HEK293 (cell line): ENCODE results near the gene DICER1.

ENCODE experiments used
- EGR2 ChIP-seq: fragments of 450-650 bp; formaldehyde crosslinking; IDR thresholded peaks from 2 replicates; pipeline ENCODE4 v1.5.1; 2016; ENCODE audit warnings: low read depth, missing biosample characterization, missing genetic modification characterization
- HOXA7 ChIP-seq: sonication (generic); formaldehyde crosslinking; IDR thresholded peaks from 2 replicates; pipeline ENCODE4 v1.8.1; 2022; ENCODE audit warnings: missing genetic modification reagents, borderline replicate concordance
- SP2 ChIP-seq: fragments of 450-650 bp; formaldehyde crosslinking; IDR thresholded peaks from 2 replicates; pipeline ENCODE4 v1.5.1; 2016; ENCODE audit warnings: missing biosample characterization, missing genetic modification characterization
- WT1 ChIP-seq: fragments of 450-650 bp; formaldehyde crosslinking; IDR thresholded peaks from 2 replicates; pipeline ENCODE4 v1.5.1; 2016; ENCODE audit warnings: missing biosample characterization, missing genetic modification characterization
- YY2 ChIP-seq: fragments of 450-650 bp; formaldehyde crosslinking; IDR thresholded peaks from 2 replicates; pipeline ENCODE4 v1.5.1; 2016; ENCODE audit warnings: missing biosample characterization, missing genetic modification characterization
- ZBTB17 ChIP-seq: fragments of 450-650 bp; formaldehyde crosslinking; IDR thresholded peaks from 2 replicates; pipeline ENCODE4 v1.5.1; 2016; ENCODE audit warnings: missing biosample characterization, missing genetic modification characterization
- ZBTB48 ChIP-seq: fragments of 450-650 bp; formaldehyde crosslinking; IDR thresholded peaks from 2 replicates; pipeline ENCODE4 v1.5.1; 2016; ENCODE audit warnings: missing biosample characterization, missing genetic modification characterization
- ZEB2 ChIP-seq: fragments of 450-650 bp; formaldehyde crosslinking; IDR thresholded peaks from 2 replicates; pipeline ENCODE4 v1.5.1; 2016; ENCODE audit warnings: missing biosample characterization, missing genetic modification characterization
- ZNF112 ChIP-seq: fragments of 450-650 bp; formaldehyde crosslinking; IDR thresholded peaks from 2 replicates; pipeline ENCODE4 v1.5.0; 2017; ENCODE audit warnings: missing biosample characterization, missing genetic modification characterization
- ZNF2 ChIP-seq: fragments of 450-650 bp; formaldehyde crosslinking; IDR thresholded peaks from 2 replicates; pipeline ENCODE4 v1.5.1; 2016; ENCODE audit warnings: missing biosample characterization, missing genetic modification characterization
- ZNF248 ChIP-seq: fragments of 450-650 bp; formaldehyde crosslinking; IDR thresholded peaks from 2 replicates; pipeline ENCODE4 v1.5.1; 2017; ENCODE audit warnings: missing biosample characterization, missing genetic modification characterization
- ZNF292 ChIP-seq: fragments of 450-650 bp; formaldehyde crosslinking; IDR thresholded peaks from 2 replicates; pipeline ENCODE4 v1.5.1; 2016; ENCODE audit warnings: low read depth, missing biosample characterization, missing genetic modification characterization, borderline replicate concordance
- ZNF549 ChIP-seq: fragments of 450-650 bp; IDR thresholded peaks from 2 replicates; pipeline ENCODE4 v1.5.1; 2018; ENCODE audit warnings: missing biosample characterization, missing genetic modification characterization, mild to moderate bottlenecking, inconsistent platforms, moderate library complexity
- ZNF560 ChIP-seq: fragments of 450-650 bp; formaldehyde crosslinking; IDR thresholded peaks from 2 replicates; pipeline ENCODE4 v1.5.1; 2017; ENCODE audit warnings: missing biosample characterization, missing genetic modification characterization, borderline replicate concordance
- ZNF600 ChIP-seq: fragments of 450-650 bp; formaldehyde crosslinking; IDR thresholded peaks from 2 replicates; pipeline ENCODE4 v1.5.1; 2016; ENCODE audit warnings: missing biosample characterization, missing genetic modification characterization
- ZNF610 ChIP-seq: fragments of 450-650 bp; formaldehyde crosslinking; IDR thresholded peaks from 2 replicates; pipeline ENCODE4 v1.5.1; 2016; ENCODE audit warnings: missing biosample characterization, missing genetic modification characterization, borderline replicate concordance
- ZNF76 ChIP-seq: fragments of 450-650 bp; formaldehyde crosslinking; IDR thresholded peaks from 2 replicates; pipeline ENCODE4; 2016; ENCODE audit warnings: low read depth, missing biosample characterization, missing genetic modification characterization, borderline replicate concordance
- ZNF837 ChIP-seq: fragments of 450-650 bp; formaldehyde crosslinking; IDR thresholded peaks from 2 replicates; pipeline ENCODE4 v1.5.1; 2016; ENCODE audit warnings: missing biosample characterization, missing genetic modification characterization
- ZXDB ChIP-seq: fragments of 450-650 bp; formaldehyde crosslinking; IDR thresholded peaks from 2 replicates; pipeline ENCODE4 v1.5.1; 2016; ENCODE audit warnings: missing biosample characterization, missing genetic modification characterization
- TF ChIP-seq, protein P1 (sequence below): fragments of 450-650 bp; formaldehyde crosslinking; IDR thresholded peaks from 2 replicates; pipeline ENCODE4 v1.5.1; 2016; ENCODE audit warnings: missing biosample characterization, missing genetic modification characterization
- TF ChIP-seq, protein P2 (sequence below): fragments of 450-650 bp; formaldehyde crosslinking; IDR thresholded peaks from 2 replicates; pipeline ENCODE4 v1.5.1; 2016; ENCODE audit warnings: missing biosample characterization, missing genetic modification characterization
- TF ChIP-seq, protein P3 (sequence below): fragments of 450-650 bp; formaldehyde crosslinking; IDR thresholded peaks from 2 replicates; pipeline ENCODE4 v1.5.1; 2017; ENCODE audit warnings: missing biosample characterization, missing genetic modification characterization
- TF ChIP-seq, protein P4 (sequence below): fragments of 450-650 bp; formaldehyde crosslinking; IDR thresholded peaks from 2 replicates; pipeline ENCODE4 v1.5.1; 2016; ENCODE audit warnings: missing biosample characterization, missing genetic modification characterization
- TF ChIP-seq, protein P5 (sequence below): fragments of 450-650 bp; formaldehyde crosslinking; IDR thresholded peaks from 2 replicates; pipeline ENCODE4 v1.5.1; 2016; ENCODE audit warnings: missing biosample characterization, missing genetic modification characterization
- TF ChIP-seq, protein P6 (sequence below): sonication (generic); formaldehyde crosslinking; IDR thresholded peaks from 2 replicates; pipeline ENCODE4 v1.8.1; 2022; ENCODE audit warnings: mild to moderate bottlenecking, moderate library complexity, missing genetic modification reagents

The DICER1 gene

DNA sequence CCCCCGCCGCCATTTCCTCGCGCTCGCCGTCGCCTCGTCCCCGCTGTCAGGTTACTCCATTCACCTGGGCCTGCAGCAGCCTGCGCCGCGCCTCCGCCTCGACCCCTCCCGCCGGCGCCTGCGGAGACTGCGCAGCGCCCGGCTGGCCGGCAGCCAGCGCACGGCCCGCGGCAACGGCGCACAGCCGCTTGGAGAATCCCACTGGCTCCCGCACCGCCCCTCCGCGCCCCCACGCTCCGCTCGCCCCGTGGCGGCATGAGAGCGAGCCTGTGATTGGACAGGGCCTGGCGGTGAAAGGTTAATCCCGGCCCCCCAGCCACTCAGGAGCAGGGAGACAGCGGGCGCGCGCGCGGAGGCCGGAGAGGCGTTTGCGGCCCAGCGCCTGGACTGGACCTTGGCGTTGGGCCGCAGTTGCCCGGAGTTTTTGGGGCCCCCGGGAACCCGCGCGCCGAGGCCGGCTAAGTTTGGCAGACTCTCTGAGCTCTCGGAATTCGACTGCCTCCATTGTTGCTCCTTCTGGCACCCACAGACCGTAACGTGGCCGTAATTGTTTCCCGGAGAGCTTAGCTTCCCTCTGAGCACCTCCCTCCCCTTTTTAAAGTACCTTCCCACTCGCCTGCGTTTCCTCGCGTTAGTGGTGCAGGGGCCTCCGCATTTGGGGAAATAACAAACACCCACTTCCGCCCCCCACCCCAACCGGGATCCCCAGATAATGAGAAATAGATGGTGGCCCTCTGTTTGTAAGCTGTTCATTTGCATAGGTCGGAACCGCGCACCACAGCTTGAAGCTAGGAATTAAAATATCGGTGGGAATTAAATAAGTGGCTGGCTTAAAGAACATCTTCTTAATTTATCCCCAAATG is at the start of gene DICER1 (continued):
- TF ChIP-seq, protein P1, sequence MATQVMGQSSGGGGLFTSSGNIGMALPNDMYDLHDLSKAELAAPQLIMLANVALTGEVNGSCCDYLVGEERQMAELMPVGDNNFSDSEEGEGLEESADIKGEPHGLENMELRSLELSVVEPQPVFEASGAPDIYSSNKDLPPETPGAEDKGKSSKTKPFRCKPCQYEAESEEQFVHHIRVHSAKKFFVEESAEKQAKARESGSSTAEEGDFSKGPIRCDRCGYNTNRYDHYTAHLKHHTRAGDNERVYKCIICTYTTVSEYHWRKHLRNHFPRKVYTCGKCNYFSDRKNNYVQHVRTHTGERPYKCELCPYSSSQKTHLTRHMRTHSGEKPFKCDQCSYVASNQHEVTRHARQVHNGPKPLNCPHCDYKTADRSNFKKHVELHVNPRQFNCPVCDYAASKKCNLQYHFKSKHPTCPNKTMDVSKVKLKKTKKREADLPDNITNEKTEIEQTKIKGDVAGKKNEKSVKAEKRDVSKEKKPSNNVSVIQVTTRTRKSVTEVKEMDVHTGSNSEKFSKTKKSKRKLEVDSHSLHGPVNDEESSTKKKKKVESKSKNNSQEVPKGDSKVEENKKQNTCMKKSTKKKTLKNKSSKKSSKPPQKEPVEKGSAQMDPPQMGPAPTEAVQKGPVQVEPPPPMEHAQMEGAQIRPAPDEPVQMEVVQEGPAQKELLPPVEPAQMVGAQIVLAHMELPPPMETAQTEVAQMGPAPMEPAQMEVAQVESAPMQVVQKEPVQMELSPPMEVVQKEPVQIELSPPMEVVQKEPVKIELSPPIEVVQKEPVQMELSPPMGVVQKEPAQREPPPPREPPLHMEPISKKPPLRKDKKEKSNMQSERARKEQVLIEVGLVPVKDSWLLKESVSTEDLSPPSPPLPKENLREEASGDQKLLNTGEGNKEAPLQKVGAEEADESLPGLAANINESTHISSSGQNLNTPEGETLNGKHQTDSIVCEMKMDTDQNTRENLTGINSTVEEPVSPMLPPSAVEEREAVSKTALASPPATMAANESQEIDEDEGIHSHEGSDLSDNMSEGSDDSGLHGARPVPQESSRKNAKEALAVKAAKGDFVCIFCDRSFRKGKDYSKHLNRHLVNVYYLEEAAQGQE (tag by site-specific recombination) = peak; percentile 16; the same call in 1 of the 2 replicates
- TF ChIP-seq, protein P2, sequence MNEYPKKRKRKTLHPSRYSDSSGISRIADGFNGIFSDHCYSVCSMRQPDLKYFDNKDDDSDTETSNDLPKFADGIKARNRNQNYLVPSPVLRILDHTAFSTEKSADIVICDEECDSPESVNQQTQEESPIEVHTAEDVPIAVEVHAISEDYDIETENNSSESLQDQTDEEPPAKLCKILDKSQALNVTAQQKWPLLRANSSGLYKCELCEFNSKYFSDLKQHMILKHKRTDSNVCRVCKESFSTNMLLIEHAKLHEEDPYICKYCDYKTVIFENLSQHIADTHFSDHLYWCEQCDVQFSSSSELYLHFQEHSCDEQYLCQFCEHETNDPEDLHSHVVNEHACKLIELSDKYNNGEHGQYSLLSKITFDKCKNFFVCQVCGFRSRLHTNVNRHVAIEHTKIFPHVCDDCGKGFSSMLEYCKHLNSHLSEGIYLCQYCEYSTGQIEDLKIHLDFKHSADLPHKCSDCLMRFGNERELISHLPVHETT (tag by site-specific recombination) = peak; percentile 66; the same call in 1 of the 2 replicates
- TF ChIP-seq ZNF610 (peak; percentile 58; the same call in 1 of the 2 replicates), ZNF837 (tag by site-specific recombination) (no peak), ZNF248 (tag by site-specific recombination) (no peak), SP2 (peak; percentile 92), ZNF2 (peak; percentile 77), ZNF600 (peak; percentile 67), ZBTB17 (peak; percentile 67), ZBTB48 (tag by site-specific recombination) (no peak), ZNF549 (tag by site-specific recombination) (no peak), EGR2 (tag by site-specific recombination) (peak; percentile 92), ZNF112 (tag by site-specific recombination) (no peak), ZNF76 (tag by site-specific recombination) (peak; percentile 81; the same call in 1 of the 2 replicates), ZXDB (peak; percentile 92), ZNF560 (tag by site-specific recombination) (no peak), WT1 (tag by site-specific recombination) (0 out of 2 replicates have a peak, but pooled peaks have one; percentile 12), ZEB2 (tag by site-specific recombination) (peak; percentile 83), YY2 (peak; percentile 50; the same call in 1 of the 2 replicates), ZNF292 (tag by site-specific recombination) (no peak), HOXA7 (CRISPR knock-in tag) (no peak)
- TF ChIP-seq, protein P3, sequence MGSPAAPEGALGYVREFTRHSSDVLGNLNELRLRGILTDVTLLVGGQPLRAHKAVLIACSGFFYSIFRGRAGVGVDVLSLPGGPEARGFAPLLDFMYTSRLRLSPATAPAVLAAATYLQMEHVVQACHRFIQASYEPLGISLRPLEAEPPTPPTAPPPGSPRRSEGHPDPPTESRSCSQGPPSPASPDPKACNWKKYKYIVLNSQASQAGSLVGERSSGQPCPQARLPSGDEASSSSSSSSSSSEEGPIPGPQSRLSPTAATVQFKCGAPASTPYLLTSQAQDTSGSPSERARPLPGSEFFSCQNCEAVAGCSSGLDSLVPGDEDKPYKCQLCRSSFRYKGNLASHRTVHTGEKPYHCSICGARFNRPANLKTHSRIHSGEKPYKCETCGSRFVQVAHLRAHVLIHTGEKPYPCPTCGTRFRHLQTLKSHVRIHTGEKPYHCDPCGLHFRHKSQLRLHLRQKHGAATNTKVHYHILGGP (tag by site-specific recombination) = no peak
- TF ChIP-seq, protein P4, sequence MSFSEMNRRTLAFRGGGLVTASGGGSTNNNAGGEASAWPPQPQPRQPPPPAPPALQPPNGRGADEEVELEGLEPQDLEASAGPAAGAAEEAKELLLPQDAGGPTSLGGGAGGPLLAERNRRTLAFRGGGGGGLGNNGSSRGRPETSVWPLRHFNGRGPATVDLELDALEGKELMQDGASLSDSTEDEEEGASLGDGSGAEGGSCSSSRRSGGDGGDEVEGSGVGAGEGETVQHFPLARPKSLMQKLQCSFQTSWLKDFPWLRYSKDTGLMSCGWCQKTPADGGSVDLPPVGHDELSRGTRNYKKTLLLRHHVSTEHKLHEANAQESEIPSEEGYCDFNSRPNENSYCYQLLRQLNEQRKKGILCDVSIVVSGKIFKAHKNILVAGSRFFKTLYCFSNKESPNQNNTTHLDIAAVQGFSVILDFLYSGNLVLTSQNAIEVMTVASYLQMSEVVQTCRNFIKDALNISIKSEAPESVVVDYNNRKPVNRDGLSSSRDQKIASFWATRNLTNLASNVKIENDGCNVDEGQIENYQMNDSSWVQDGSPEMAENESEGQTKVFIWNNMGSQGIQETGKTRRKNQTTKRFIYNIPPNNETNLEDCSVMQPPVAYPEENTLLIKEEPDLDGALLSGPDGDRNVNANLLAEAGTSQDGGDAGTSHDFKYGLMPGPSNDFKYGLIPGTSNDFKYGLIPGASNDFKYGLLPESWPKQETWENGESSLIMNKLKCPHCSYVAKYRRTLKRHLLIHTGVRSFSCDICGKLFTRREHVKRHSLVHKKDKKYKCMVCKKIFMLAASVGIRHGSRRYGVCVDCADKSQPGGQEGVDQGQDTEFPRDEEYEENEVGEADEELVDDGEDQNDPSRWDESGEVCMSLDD (tag by site-specific recombination) = 0 out of 2 replicates have a peak, but pooled peaks have one; percentile 82
- TF ChIP-seq, protein P5, sequence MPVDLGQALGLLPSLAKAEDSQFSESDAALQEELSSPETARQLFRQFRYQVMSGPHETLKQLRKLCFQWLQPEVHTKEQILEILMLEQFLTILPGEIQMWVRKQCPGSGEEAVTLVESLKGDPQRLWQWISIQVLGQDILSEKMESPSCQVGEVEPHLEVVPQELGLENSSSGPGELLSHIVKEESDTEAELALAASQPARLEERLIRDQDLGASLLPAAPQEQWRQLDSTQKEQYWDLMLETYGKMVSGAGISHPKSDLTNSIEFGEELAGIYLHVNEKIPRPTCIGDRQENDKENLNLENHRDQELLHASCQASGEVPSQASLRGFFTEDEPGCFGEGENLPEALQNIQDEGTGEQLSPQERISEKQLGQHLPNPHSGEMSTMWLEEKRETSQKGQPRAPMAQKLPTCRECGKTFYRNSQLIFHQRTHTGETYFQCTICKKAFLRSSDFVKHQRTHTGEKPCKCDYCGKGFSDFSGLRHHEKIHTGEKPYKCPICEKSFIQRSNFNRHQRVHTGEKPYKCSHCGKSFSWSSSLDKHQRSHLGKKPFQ (tag by site-specific recombination) = no peak
- TF ChIP-seq, protein P6, sequence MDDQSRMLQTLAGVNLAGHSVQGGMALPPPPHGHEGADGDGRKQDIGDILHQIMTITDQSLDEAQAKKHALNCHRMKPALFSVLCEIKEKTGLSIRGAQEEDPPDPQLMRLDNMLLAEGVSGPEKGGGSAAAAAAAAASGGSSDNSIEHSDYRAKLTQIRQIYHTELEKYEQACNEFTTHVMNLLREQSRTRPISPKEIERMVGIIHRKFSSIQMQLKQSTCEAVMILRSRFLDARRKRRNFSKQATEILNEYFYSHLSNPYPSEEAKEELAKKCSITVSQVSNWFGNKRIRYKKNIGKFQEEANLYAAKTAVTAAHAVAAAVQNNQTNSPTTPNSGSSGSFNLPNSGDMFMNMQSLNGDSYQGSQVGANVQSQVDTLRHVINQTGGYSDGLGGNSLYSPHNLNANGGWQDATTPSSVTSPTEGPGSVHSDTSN (CRISPR knock-in tag) = no peak
